Gastrocnemius medialis (tissue), 4 donors: Measurements from ENCODE around the gene EXD3. TPM values are rescaled to one million over a fixed set of nuclear protein-coding genes. Genes with fewer than 3 reads are reported as not detected.

Source experiments
- ATAC-seq, 2 donors: fragments of 150-250 bp; one replicate each; pipeline ENCODE4 v1.9.1; 2016
- DNase-seq, 2 donors: peaks; one replicate each; pipeline ENCODE4 v3.0.0-alpha.2; 2019
- H3K27ac ChIP-seq, 4 donors: fragments of 200-600 bp; sonication (generic); 1 replicate in 1 of 4; 2 replicates in 3 of 4; pipeline ENCODE4 v1.5.1; 2016 to 2018; ENCODE audit warnings: mild to moderate bottlenecking in 2 of 4, moderate library complexity in 1 of 4
- H3K27me3 ChIP-seq, 3 donors: fragments of 200-600 bp; sonication (generic) in 2 of 3; 1 replicate in 1 of 3; 2 replicates in 2 of 3; pipeline versions ENCODE4 v1.5.1 to v1.6.0; 2016 to 2019; ENCODE audit warnings: mild to moderate bottlenecking in 1 of 3, moderate library complexity in 1 of 3
- H3K36me3 ChIP-seq, 2 donors: fragments of 200-600 bp; sonication (generic) in 1 of 2; one replicate each; pipeline ENCODE4 v1.5.1; 2017 to 2018
- H3K4me1 ChIP-seq, 2 donors: fragments of 200-600 bp; sonication (generic) in 1 of 2; one replicate each; pipeline ENCODE4 v1.5.1; 2016 to 2017; ENCODE audit warnings: mild to moderate bottlenecking in 2 of 2
- H3K4me3 ChIP-seq, 4 donors: fragments of 200-600 bp; sonication (generic) in 3 of 4; 1 replicate in 1 of 4; 2 replicates in 3 of 4; pipeline ENCODE4 v1.5.1; 2016 to 2019; ENCODE audit warnings: mild to moderate bottlenecking in 2 of 4
- H3K9me3 ChIP-seq, 3 donors: fragments of 200-600 bp; sonication (generic) in 2 of 3; 1 replicate in 1 of 3; 2 replicates in 2 of 3; pipeline ENCODE4 v1.5.1; 2016 to 2019
- CTCF ChIP-seq, 5 experiments: fragments of 450-650 bp in 3 of 5; fragments of 200-600 bp in 2 of 5; sonication (generic) in 2 of 5; IDR thresholded peaks in 4 of 5; conservative IDR thresholded peaks in 1 of 5; 1 replicate in 4 of 5; 2 replicates in 1 of 5; pipeline ENCODE4 v1.5.1; 2016 to 2019; ENCODE audit warnings: antibody characterized with exemption in 5 of 5, mild to moderate bottlenecking in 3 of 5, moderate library complexity in 3 of 5
- POLR2A ChIP-seq, 2 donors: fragments of 450-650 bp; IDR thresholded peaks; one replicate each; pipeline ENCODE4 v1.6.1; 2017; ENCODE audit warnings: antibody characterized with exemption in 2 of 2, mild to moderate bottlenecking in 2 of 2, moderate library complexity in 2 of 2
- in situ Hi-C, 4 donors: fragments of 200-750 bp; cut with MboI; loops; one replicate each; pipeline versions ENCODE4 v1.15.0 to v1.8.0; 2017; ENCODE audit warnings: low sequenced_read_pairs in 4 of 4
- intact Hi-C: fragments of 100-400 bp; cut with DNase I; formaldehyde crosslinking; loops from one replicate; pipeline ENCODE4 v1.15.1; 2023; ENCODE audit warnings: low total_unique reads
- total RNA-seq, 4 donors: library from RNA; depleted of rRNA; stranded (reverse); fragments of >200 nt; gene quantifications; one replicate each; pipeline versions ENCODE4 v1.1.0 to v1.2.3, GENCODE V29; 2016

The EXD3 gene
- total RNA-seq, 4 donors from 2014 or later = 4.8 to 12.5 (median 6.4) TPM

- Histone ChIP-seq H3K27me3 (no peaks in the 10 kb centered on the region), H3K4me1 (peaks cover 10 to 11% of the 10 kb centered on the region in 2 donors), H3K27ac (no peak overlapping the region), H3K4me3 (no peak overlapping the region), H3K9me3 (no peaks in the 10 kb centered on the region), H3K36me3 (peaks cover 0 to 6% of the 10 kb centered on the region in 2 donors)
- intact Hi-C loops (no loop called here), in situ Hi-C loops (no loop called here)
- ATAC-seq (no peak), DNase-seq (peak in 1 of 2 donors; percentile 11)
- TF ChIP-seq CTCF (IDR thresholded peaks at IDR 0.05 in 4 of 5, conservative IDR thresholded peaks at IDR 0.05 in 1 of 5) (no peak), POLR2A (IDR thresholded peaks at IDR 0.05) (no peak)
Observed at GRCh38 chr9:137456864-137457405, 34.0 kb upstream of the EXD3 start.

GRCh38 chr9:137456061-137456863 lies 33.3 kb upstream of the EXD3 start:
- peaks cover 0 to 6% of the 10 kb centered on the region in 2 donors for H3K36me3 ChIP-seq
- H3K27me3 ChIP-seq = no peaks in the 10 kb centered on the region
- peaks cover 10 to 11% of the 10 kb centered on the region in 2 donors for H3K4me1 ChIP-seq
- no peaks in the 10 kb centered on the region for H3K9me3 ChIP-seq
- intact Hi-C loops = no loop called here
- peak in 1 of 2 donors; percentile 6 for DNase-seq
- in situ Hi-C loops = no loop called here
- no peak overlapping the region for H3K4me3 ChIP-seq
- TF ChIP-seq CTCF (IDR thresholded peaks at IDR 0.05 in 4 of 5, conservative IDR thresholded peaks at IDR 0.05 in 1 of 5) = no peak
- no peak for TF ChIP-seq POLR2A (IDR thresholded peaks at IDR 0.05)
- ATAC-seq = no peak
- no peak overlapping the region for H3K27ac ChIP-seq

GRCh38 chr9:137455359-137455991 lies 32.5 kb upstream of the EXD3 start:
- in situ Hi-C loops (no loop called here), intact Hi-C loops (no loop called here)
- TF ChIP-seq CTCF (IDR thresholded peaks at IDR 0.05 in 4 of 5, conservative IDR thresholded peaks at IDR 0.05 in 1 of 5) (no peak), POLR2A (IDR thresholded peaks at IDR 0.05) (no peak)
- Histone ChIP-seq H3K27ac (no peak overlapping the region), H3K9me3 (no peaks in the 10 kb centered on the region), H3K4me1 (peaks cover 10 to 11% of the 10 kb centered on the region in 2 donors), H3K4me3 (no peak overlapping the region), H3K27me3 (no peaks in the 10 kb centered on the region), H3K36me3 (peaks cover 0 to 6% of the 10 kb centered on the region in 2 donors)
- ATAC-seq (no peak), DNase-seq (peak in 1 of 2 donors; percentile 10)

GRCh38 chr9:137454597-137455358 lies 31.8 kb upstream of the EXD3 start:
- peaks cover 0 to 6% of the 10 kb centered on the region in 2 donors for H3K36me3 ChIP-seq
- TF ChIP-seq POLR2A (IDR thresholded peaks at IDR 0.05) (no peak), CTCF (IDR thresholded peaks at IDR 0.05 in 4 of 5, conservative IDR thresholded peaks at IDR 0.05 in 1 of 5) (no peak)
- peaks cover 7 to 10% of the 10 kb centered on the region in 2 donors for H3K4me1 ChIP-seq
- H3K4me3 ChIP-seq = peak overlapping the region; percentile 14 to 53 (median 46)
- peak overlapping the region; percentile 9 to 68 (median 48) for H3K27ac ChIP-seq
- H3K27me3 ChIP-seq = no peaks in the 10 kb centered on the region
- intact Hi-C loops (no loop called here), in situ Hi-C loops (no loop called here)
- no peaks in the 10 kb centered on the region for H3K9me3 ChIP-seq
- ATAC-seq (no peak), DNase-seq (peak in 1 of 2 donors; percentile 19)
